HepG2 (cell line): ENCODE data around the gene ETFB. TPM values are rescaled to one million over a fixed set of nuclear protein-coding genes. Genes with fewer than 3 reads are reported as not detected.
A peak's percentile ranks its signal among the peaks of the same experiment; 100 is the strongest.

Source experiments
- BRD4 ChIP-seq: sonication (generic); formaldehyde crosslinking; IDR thresholded peaks from 2 replicates; pipeline ENCODE4 v1.4.0; 2020; ENCODE audit warnings: missing genetic modification reagents
- FOXA3 ChIP-seq: IDR thresholded peaks from 2 replicates; pipeline ENCODE4 v1.6.1; 2016; ENCODE audit warnings: missing genetic modification reagents, missing compliant biosample characterization
- HNRNPL ChIP-seq: fragments of 200-400 bp; formaldehyde crosslinking; IDR thresholded peaks from 2 replicates; pipeline ENCODE4 v1.6.1; 2017; ENCODE audit warnings: mild to moderate bottlenecking, low read depth, low read length
- JDP2 ChIP-seq: sonication (generic); formaldehyde crosslinking; IDR thresholded peaks from 2 replicates; pipeline ENCODE4 v1.8.1; 2022; ENCODE audit warnings: missing genetic modification reagents, borderline replicate concordance
- JUNB ChIP-seq: sonication (generic); formaldehyde crosslinking; IDR thresholded peaks from 2 replicates; pipeline ENCODE4 v1.8.0; 2022; ENCODE audit warnings: missing genetic modification reagents, mild to moderate bottlenecking, borderline replicate concordance
- KLF9 ChIP-seq: IDR thresholded peaks from 2 replicates; pipeline ENCODE4 v1.6.1; 2016; ENCODE audit warnings: low read depth
- MIXL1 ChIP-seq: IDR thresholded peaks from 2 replicates; pipeline ENCODE4 v1.6.1; 2016
- NFRKB ChIP-seq: fragments of 450-650 bp; IDR thresholded peaks from 2 replicates; pipeline ENCODE4 v1.6.1; 2017
- PITX1 ChIP-seq: sonication (generic); formaldehyde crosslinking; IDR thresholded peaks from 2 replicates; pipeline ENCODE4 v1.5.1; 2020; ENCODE audit warnings: mild to moderate bottlenecking, missing genetic modification reagents
- POLR2A ChIP-seq, 2 experiments: IDR thresholded peaks; 2 replicates each; pipeline ENCODE4 v1.6.1; 2011; ENCODE audit warnings: low read depth in 2 of 2, low read length in 2 of 2, mild to moderate bottlenecking in 1 of 2, moderate library complexity in 1 of 2; ENCODE audit not compliant: insufficient read depth in 1 of 2
- RBFOX2 ChIP-seq: fragments of 200-400 bp; formaldehyde crosslinking; IDR thresholded peaks from 2 replicates; pipeline ENCODE4 v1.6.1; 2017; ENCODE audit warnings: low read depth, mild to moderate bottlenecking, low read length
- RELA ChIP-seq: sonication (generic); formaldehyde crosslinking; IDR thresholded peaks from 2 replicates; pipeline ENCODE4 v1.4.0; 2020; ENCODE audit warnings: missing genetic modification reagents
- UBTF ChIP-seq: sonication (generic); formaldehyde crosslinking; IDR thresholded peaks from 2 replicates; pipeline ENCODE4 v1.4.0; 2020; ENCODE audit warnings: mild to moderate bottlenecking, missing genetic modification reagents
- ZBTB26 ChIP-seq: IDR thresholded peaks from 2 replicates; pipeline ENCODE4 v1.6.1; 2016; ENCODE audit warnings: missing compliant biosample characterization, missing genetic modification reagents, borderline replicate concordance
- ZC3H13 ChIP-seq: sonication (generic); formaldehyde crosslinking; IDR thresholded peaks from 2 replicates; pipeline ENCODE4 v1.8.1; 2023; ENCODE audit warnings: mild to moderate bottlenecking, missing genetic modification reagents, moderate library complexity
- ZFX ChIP-seq: sonication (generic); formaldehyde crosslinking; IDR thresholded peaks from 2 replicates; pipeline ENCODE4 v1.4.0; 2020; ENCODE audit warnings: mild to moderate bottlenecking, low read depth, missing genetic modification reagents, moderate library complexity
- ZNF263 ChIP-seq: sonication (generic); formaldehyde crosslinking; IDR thresholded peaks from 2 replicates; pipeline ENCODE4 v1.4.0; 2020; ENCODE audit warnings: missing genetic modification reagents
- ZNF264 ChIP-seq: sonication (generic); formaldehyde crosslinking; IDR thresholded peaks from 2 replicates; pipeline ENCODE4 v1.4.0; 2020; ENCODE audit warnings: missing genetic modification reagents
- ZNF296 ChIP-seq: sonication (generic); formaldehyde crosslinking; conservative IDR thresholded peaks from 2 replicates; pipeline ENCODE4 v1.5.0; 2020; ENCODE audit warnings: mild to moderate bottlenecking, missing genetic modification reagents
- ZNF331 ChIP-seq: sonication (generic); formaldehyde crosslinking; IDR thresholded peaks from 2 replicates; pipeline ENCODE4 v1.4.0; 2020; ENCODE audit warnings: missing genetic modification reagents
- ZNF572 ChIP-seq: sonication (generic); formaldehyde crosslinking; IDR thresholded peaks from 2 replicates; pipeline ENCODE4 v1.5.1; 2020; ENCODE audit warnings: mild to moderate bottlenecking, missing genetic modification reagents
- ZNF747 ChIP-seq: sonication (generic); formaldehyde crosslinking; IDR thresholded peaks from 2 replicates; pipeline ENCODE4 v1.8.1; 2023; ENCODE audit warnings: missing genetic modification reagents, mild to moderate bottlenecking, borderline replicate concordance
- ZNF782 ChIP-seq: sonication (generic); formaldehyde crosslinking; IDR thresholded peaks from 2 replicates; pipeline ENCODE4 v1.4.0; 2020; ENCODE audit warnings: missing genetic modification reagents, mild to moderate bottlenecking, borderline replicate concordance
- polyA plus RNA-seq, 8 experiments: library from polyadenylated mRNA; depleted of rRNA in 3 of 8; stranded (reverse) in 7 of 8; unstranded in 1 of 8; fragments of >200 nt; fragmentation: Illumina TruSeq in 4 of 8; extraction: Trizol in 4 of 8; gene quantifications; 2 replicates each; pipeline versions ENCODE4 v1.2.1 to v1.2.3, GENCODE V29; 2011 to 2016; ENCODE audit warnings: low read depth in 4 of 8, missing spikeins in 1 of 8, mixed read lengths in 1 of 8; ENCODE audit not compliant: insufficient read depth in 1 of 8
- total RNA-seq, 5 experiments: library from RNA; depleted of rRNA; stranded (reverse); fragments of >200 nt; fragmentation: Illumina TruSeq; extraction: Trizol; gene quantifications; 2 replicates each; pipeline ENCODE4 v1.2.3, GENCODE V29; 2016; ENCODE audit warnings: low read depth in 1 of 5
- TF ChIP-seq, protein P1 (sequence below): sonication (generic); formaldehyde crosslinking; IDR thresholded peaks from 2 replicates; pipeline ENCODE4 v1.4.0; 2020; ENCODE audit warnings: mild to moderate bottlenecking, missing genetic modification reagents
- TF ChIP-seq, protein P2 (sequence below): sonication (generic); formaldehyde crosslinking; IDR thresholded peaks from 2 replicates; pipeline ENCODE4 v1.5.0; 2020; ENCODE audit warnings: missing genetic modification reagents

Gene ETFB
- total and polyA plus RNA-seq, 2 of the 13 experiments (the other 11 are each of a cell fraction or from before 2014, with no cell fraction given), result 678 to 1,314 TPM

- TF ChIP-seq ZNF782 (CRISPR knock-in tag) (peak; percentile 44; the same call in 1 of the 2 replicates), ZNF572 (no peak), RELA (0 out of 2 replicates have a peak, but pooled peaks have one; percentile 19), ZC3H13 (CRISPR knock-in tag) (no peak), NFRKB (no peak), RBFOX2 (peak; percentile 76), POLR2A (IDR thresholded peaks at IDR 0.05; ENCODE audit: insufficient read depth in 1 of 2, low read depth in 2 of 2, low read length in 2 of 2) (peak; percentile 65 to 73), ZNF296 (CRISPR knock-in tag) (no peak), KLF9 (CRISPR knock-in tag) (no peak), ZBTB26 (CRISPR knock-in tag) (no peak), FOXA3 (CRISPR knock-in tag) (peak; percentile 51; the same call in 1 of the 2 replicates), ZNF331 (CRISPR knock-in tag) (peak; percentile 25; the same call in 1 of the 2 replicates), JUNB (CRISPR knock-in tag) (0 out of 2 replicates have a peak, but pooled peaks have one; percentile 24), ZNF264 (CRISPR knock-in tag) (no peak), UBTF (CRISPR knock-in tag) (peak; percentile 54), ZNF263 (0 out of 2 replicates have a peak, but pooled peaks have one; percentile 10), JDP2 (CRISPR knock-in tag) (no peak), HNRNPL (no peak), ZNF747 (CRISPR knock-in tag) (no peak), PITX1 (CRISPR knock-in tag) (no peak), BRD4 (CRISPR knock-in tag) (no peak), ZFX (CRISPR knock-in tag) (peak; percentile 63), MIXL1 (CRISPR knock-in tag) (peak; percentile 46; the same call in 1 of the 2 replicates)
- TF ChIP-seq, protein P1, sequence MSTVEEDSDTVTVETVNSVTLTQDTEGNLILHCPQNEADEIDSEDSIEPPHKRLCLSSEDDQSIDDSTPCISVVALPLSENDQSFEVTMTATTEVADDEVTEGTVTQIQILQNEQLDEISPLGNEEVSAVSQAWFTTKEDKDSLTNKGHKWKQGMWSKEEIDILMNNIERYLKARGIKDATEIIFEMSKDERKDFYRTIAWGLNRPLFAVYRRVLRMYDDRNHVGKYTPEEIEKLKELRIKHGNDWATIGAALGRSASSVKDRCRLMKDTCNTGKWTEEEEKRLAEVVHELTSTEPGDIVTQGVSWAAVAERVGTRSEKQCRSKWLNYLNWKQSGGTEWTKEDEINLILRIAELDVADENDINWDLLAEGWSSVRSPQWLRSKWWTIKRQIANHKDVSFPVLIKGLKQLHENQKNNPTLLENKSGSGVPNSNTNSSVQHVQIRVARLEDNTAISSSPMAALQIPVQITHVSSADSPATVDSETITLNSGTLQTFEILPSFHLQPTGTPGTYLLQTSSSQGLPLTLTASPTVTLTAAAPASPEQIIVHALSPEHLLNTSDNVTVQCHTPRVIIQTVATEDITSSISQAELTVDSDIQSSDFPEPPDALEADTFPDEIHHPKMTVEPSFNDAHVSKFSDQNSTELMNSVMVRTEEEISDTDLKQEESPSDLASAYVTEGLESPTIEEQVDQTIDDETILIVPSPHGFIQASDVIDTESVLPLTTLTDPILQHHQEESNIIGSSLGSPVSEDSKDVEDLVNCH (CRISPR knock-in tag), result no peak
- TF ChIP-seq, protein P2, sequence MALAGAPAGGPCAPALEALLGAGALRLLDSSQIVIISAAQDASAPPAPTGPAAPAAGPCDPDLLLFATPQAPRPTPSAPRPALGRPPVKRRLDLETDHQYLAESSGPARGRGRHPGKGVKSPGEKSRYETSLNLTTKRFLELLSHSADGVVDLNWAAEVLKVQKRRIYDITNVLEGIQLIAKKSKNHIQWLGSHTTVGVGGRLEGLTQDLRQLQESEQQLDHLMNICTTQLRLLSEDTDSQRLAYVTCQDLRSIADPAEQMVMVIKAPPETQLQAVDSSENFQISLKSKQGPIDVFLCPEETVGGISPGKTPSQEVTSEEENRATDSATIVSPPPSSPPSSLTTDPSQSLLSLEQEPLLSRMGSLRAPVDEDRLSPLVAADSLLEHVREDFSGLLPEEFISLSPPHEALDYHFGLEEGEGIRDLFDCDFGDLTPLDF (CRISPR knock-in tag), result no peak
These were observed 1.7 kb downstream of the ETFB start (continued) for GRCh38 chr19:51364200-51365106.
